Gastroesophageal sphincter (tissue), 3 donors: ENCODE measurements around the gene KRTAP6-1.

Experiments
- POLR2A ChIP-seq, 2 donors: fragments of 450-650 bp; IDR thresholded peaks; one replicate each; pipeline ENCODE4 v1.6.1; 2017; ENCODE audit warnings: antibody characterized with exemption in 2 of 2, mild to moderate bottlenecking in 2 of 2, moderate library complexity in 1 of 2
- TF ChIP-seq, protein P1 (sequence below), 4 experiments: fragments of 200-600 bp in 2 of 4; fragments of 450-650 bp in 2 of 4; sonication (generic) in 1 of 4; IDR thresholded peaks; one replicate each; pipeline ENCODE4 v1.5.1; 2017 to 2019; ENCODE audit warnings: antibody characterized with exemption in 4 of 4, mild to moderate bottlenecking in 2 of 4, moderate library complexity in 2 of 4

DNA sequence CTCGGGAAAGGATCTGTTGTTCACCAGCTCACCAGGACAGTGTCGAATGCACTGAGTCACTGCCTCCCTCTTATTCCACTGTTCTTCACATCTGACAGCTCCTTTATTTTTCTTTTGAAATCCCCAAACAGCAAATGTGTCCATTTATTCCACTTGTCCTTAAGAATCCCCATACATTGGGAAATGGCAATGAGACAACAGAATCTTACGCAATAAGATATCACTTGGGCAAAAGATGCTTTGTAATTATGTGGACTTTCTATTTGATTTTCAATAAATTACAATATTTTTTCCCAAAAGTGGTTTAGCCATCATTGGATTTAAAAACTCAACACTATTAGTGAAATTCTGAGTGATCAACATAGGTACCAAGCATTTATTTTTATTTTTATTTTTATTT, 25.0 kb upstream of the KRTAP6-1 start:
- TF ChIP-seq, protein P1, sequence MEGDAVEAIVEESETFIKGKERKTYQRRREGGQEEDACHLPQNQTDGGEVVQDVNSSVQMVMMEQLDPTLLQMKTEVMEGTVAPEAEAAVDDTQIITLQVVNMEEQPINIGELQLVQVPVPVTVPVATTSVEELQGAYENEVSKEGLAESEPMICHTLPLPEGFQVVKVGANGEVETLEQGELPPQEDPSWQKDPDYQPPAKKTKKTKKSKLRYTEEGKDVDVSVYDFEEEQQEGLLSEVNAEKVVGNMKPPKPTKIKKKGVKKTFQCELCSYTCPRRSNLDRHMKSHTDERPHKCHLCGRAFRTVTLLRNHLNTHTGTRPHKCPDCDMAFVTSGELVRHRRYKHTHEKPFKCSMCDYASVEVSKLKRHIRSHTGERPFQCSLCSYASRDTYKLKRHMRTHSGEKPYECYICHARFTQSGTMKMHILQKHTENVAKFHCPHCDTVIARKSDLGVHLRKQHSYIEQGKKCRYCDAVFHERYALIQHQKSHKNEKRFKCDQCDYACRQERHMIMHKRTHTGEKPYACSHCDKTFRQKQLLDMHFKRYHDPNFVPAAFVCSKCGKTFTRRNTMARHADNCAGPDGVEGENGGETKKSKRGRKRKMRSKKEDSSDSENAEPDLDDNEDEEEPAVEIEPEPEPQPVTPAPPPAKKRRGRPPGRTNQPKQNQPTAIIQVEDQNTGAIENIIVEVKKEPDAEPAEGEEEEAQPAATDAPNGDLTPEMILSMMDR (IDR thresholded peaks at IDR 0.05): no peak
- TF ChIP-seq POLR2A (IDR thresholded peaks at IDR 0.05): no peak
